Mesenchymal stem cell (in vitro differentiated cells and primary cell): ENCODE results near the gene XPNPEP1.

Source experiments
- DNase-seq: peaks from one replicate; pipeline ENCODE4 v3.0.0-alpha.2; 2013
- H2AFZ ChIP-seq: one replicate; pipeline ENCODE4 v1.6.1; 2013; ENCODE audit warnings: low read depth, mild to moderate bottlenecking, control low read depth, inconsistent platforms, low read length, moderate library complexity
- H2AK5ac ChIP-seq: 2 replicates; pipeline ENCODE4 v1.6.1; 2013; ENCODE audit warnings: low read length, moderate library complexity, mild to moderate bottlenecking, inconsistent platforms; ENCODE audit not compliant: severe bottlenecking
- H2BK120ac ChIP-seq: one replicate; pipeline ENCODE4 v1.6.1; 2013; ENCODE audit warnings: low read depth, mild to moderate bottlenecking, inconsistent platforms, low read length, moderate library complexity
- H2BK12ac ChIP-seq, 2 experiments: one replicate each; pipeline ENCODE4 v1.6.1; 2013; ENCODE audit warnings: inconsistent platforms in 2 of 2, low read length in 2 of 2, mild to moderate bottlenecking in 2 of 2, moderate library complexity in 2 of 2, control low read depth in 1 of 2
- H2BK15ac ChIP-seq: one replicate; pipeline ENCODE4 v1.6.1; 2013; ENCODE audit warnings: mild to moderate bottlenecking, low read depth, inconsistent platforms; ENCODE audit not compliant: poor library complexity, severe bottlenecking
- H2BK5ac ChIP-seq: 2 replicates; pipeline ENCODE4 v1.6.1; 2013; ENCODE audit warnings: low read depth, mild to moderate bottlenecking, low read length, control low read depth, inconsistent platforms; ENCODE audit not compliant: poor library complexity, severe bottlenecking
- H3K14ac ChIP-seq, 2 experiments: one replicate each; pipeline ENCODE4 v1.6.1; 2013; ENCODE audit warnings: inconsistent platforms in 2 of 2, low read length in 2 of 2, control low read depth in 1 of 2, mild to moderate bottlenecking in 1 of 2, moderate library complexity in 1 of 2
- H3K18ac ChIP-seq, 2 experiments: one replicate each; pipeline ENCODE4 v1.6.1; 2013; ENCODE audit warnings: inconsistent platforms in 2 of 2, low read length in 2 of 2, control low read depth in 1 of 2, low read depth in 1 of 2, mild to moderate bottlenecking in 1 of 2
- H3K23ac ChIP-seq, 2 experiments: one replicate each; pipeline ENCODE4 v1.6.1; 2013; ENCODE audit warnings: inconsistent platforms in 2 of 2, low read length in 2 of 2, mild to moderate bottlenecking in 2 of 2, moderate library complexity in 2 of 2, control low read depth in 1 of 2
- H3K27ac ChIP-seq: 2 replicates; pipeline ENCODE4 v1.5.1; 2013; ENCODE audit warnings: mild to moderate bottlenecking, moderate library complexity, low read length, control low read depth, inconsistent platforms; ENCODE audit not compliant: poor library complexity, severe bottlenecking
- H3K27me3 ChIP-seq, 2 experiments: 2 replicates each; pipeline versions ENCODE4 v1.6.1 to v1.7.0; 2013; ENCODE audit warnings: low read length in 2 of 2, mild to moderate bottlenecking in 2 of 2, moderate library complexity in 2 of 2, control low read depth in 1 of 2, inconsistent platforms in 1 of 2; ENCODE audit not compliant: control insufficient read depth in 1 of 2, insufficient read depth in 1 of 2
- H3K36me3 ChIP-seq, 2 experiments: 2 replicates each; pipeline versions ENCODE4 v1.6.1 to v1.7.0; 2013; ENCODE audit warnings: low read length in 2 of 2, control low read depth in 1 of 2, inconsistent platforms in 1 of 2, low read depth in 1 of 2, mild to moderate bottlenecking in 1 of 2; ENCODE audit not compliant: insufficient read depth in 2 of 2, control insufficient read depth in 1 of 2
- H3K4ac ChIP-seq, 2 experiments: one replicate each; pipeline ENCODE4 v1.6.1; 2013; ENCODE audit warnings: inconsistent platforms in 2 of 2, low read length in 2 of 2, mild to moderate bottlenecking in 2 of 2, moderate library complexity in 2 of 2, control low read depth in 1 of 2, low read depth in 1 of 2
- H3K4me1 ChIP-seq: 2 replicates; pipeline ENCODE4 v1.6.1; 2013; ENCODE audit warnings: low read depth, low read length, control low read depth; ENCODE audit not compliant: control insufficient read depth, insufficient read depth
- H3K4me2 ChIP-seq: 2 replicates; pipeline ENCODE4 v1.6.1; 2013; ENCODE audit warnings: low read length, mild to moderate bottlenecking, inconsistent platforms; ENCODE audit not compliant: poor library complexity, severe bottlenecking
- H3K4me3 ChIP-seq, 2 experiments: 2 replicates each; pipeline versions ENCODE4 v1.5.1 to v1.7.0; 2013; ENCODE audit warnings: low read length in 2 of 2, mild to moderate bottlenecking in 2 of 2, control low read depth in 1 of 2, low read depth in 1 of 2; ENCODE audit not compliant: insufficient read depth in 1 of 2
- H3K79me1 ChIP-seq: replicated peaks from 2 replicates; pipeline ENCODE4 v1.6.1; 2013; ENCODE audit warnings: mild to moderate bottlenecking, control low read depth, low read length, inconsistent platforms; ENCODE audit not compliant: poor library complexity, severe bottlenecking
- H3K9ac ChIP-seq: 2 replicates; pipeline ENCODE4 v1.7.0; 2013; ENCODE audit warnings: mild to moderate bottlenecking, low read length, moderate library complexity
- H3K9me3 ChIP-seq: 2 replicates; pipeline ENCODE4 v1.7.0; 2013; ENCODE audit warnings: mild to moderate bottlenecking, low read length; ENCODE audit not compliant: control insufficient read depth
- H4K8ac ChIP-seq: one replicate; pipeline ENCODE4 v1.6.1; 2013; ENCODE audit warnings: inconsistent platforms, mild to moderate bottlenecking, low read length, moderate library complexity
- H4K91ac ChIP-seq: one replicate; pipeline ENCODE4 v1.6.1; 2013; ENCODE audit warnings: mild to moderate bottlenecking, low read length, inconsistent platforms
- WGBS: methylation state at CpG from one replicate; pipeline ENCODE4 v1.1.7; 2013; ENCODE audit warnings: mixed read lengths; 5-methylcytosine and 5-hydroxymethylcytosine counted together

XPNPEP1 gene

GRCh38 chr10:109895095-109895818, 28.1 kb downstream of the XPNPEP1 start:
- Histone ChIP-seq H3K4ac (no peak overlapping the region), H4K8ac (no peak overlapping the region), H3K18ac (peak overlapping the region in 1 of 2 experiments; percentile 14), H3K79me1 (peaks cover 32% of the 10 kb centered on the region), H3K27ac (peak overlapping the region; percentile 18), H2AK5ac (no peak overlapping the region), H3K14ac (no peak overlapping the region), H3K9me3 (no peaks in the 10 kb centered on the region), H3K4me2 (peak overlapping the region; percentile 11), H2BK15ac (no peak overlapping the region), H3K4me1 (peaks cover 22% of the 10 kb centered on the region), H3K27me3 (no peaks in the 10 kb centered on the region), H2BK12ac (peak overlapping the region; percentile 51 to 69), H3K4me3 (peak overlapping the region in 1 of 2 experiments; percentile 30), H3K9ac (peak overlapping the region; percentile 39), H2BK120ac (no peak overlapping the region), H3K36me3 (peaks cover 7 to 12% of the 10 kb centered on the region in 2 experiments), H4K91ac (no peak overlapping the region), H2BK5ac (no peak overlapping the region), H2AFZ (no peak overlapping the region), H3K23ac (no peak overlapping the region)
- DNase-seq, result peak; percentile 51
- WGBS, result 90% methylated on average over 7 of the region's 7 CpGs

GRCh38 chr10:109894516-109894915, 28.8 kb downstream of the XPNPEP1 start:
- Histone ChIP-seq H3K27me3 (no peaks in the 10 kb centered on the region), H4K8ac (no peak overlapping the region), H3K79me1 (peaks cover 28% of the 10 kb centered on the region), H4K91ac (no peak overlapping the region), H3K9ac (peak overlapping the region; percentile 39), H3K4me2 (no peak overlapping the region), H3K9me3 (no peaks in the 10 kb centered on the region), H3K27ac (peak overlapping the region; percentile 3), H2BK15ac (no peak overlapping the region), H3K4me3 (peak overlapping the region in 1 of 2 experiments; percentile 30), H3K36me3 (peaks cover 7 to 12% of the 10 kb centered on the region in 2 experiments), H2AK5ac (no peak overlapping the region), H3K18ac (no peak overlapping the region), H2BK120ac (no peak overlapping the region), H2BK5ac (no peak overlapping the region), H3K4ac (no peak overlapping the region), H3K14ac (no peak overlapping the region), H2AFZ (no peak overlapping the region), H3K4me1 (peaks cover 24% of the 10 kb centered on the region), H2BK12ac (no peak overlapping the region), H3K23ac (no peak overlapping the region)
- 92% methylated on average over 5 of the region's 5 CpGs for WGBS
- peak; percentile 36 for DNase-seq

- 100% methylated on average over 2 of the region's 4 CpGs for WGBS
- H3K23ac ChIP-seq, result no peak overlapping the region
- H3K27me3 ChIP-seq, result no peaks in the 10 kb centered on the region
- H3K9me3 ChIP-seq, result no peaks in the 10 kb centered on the region
- H3K18ac ChIP-seq, result no peak overlapping the region
- peak overlapping the region in 1 of 2 experiments; percentile 45 for H2BK12ac ChIP-seq
- H2BK5ac ChIP-seq, result no peak overlapping the region
- H2AFZ ChIP-seq, result no peak overlapping the region
- H3K4me1 ChIP-seq, result peaks cover 24% of the 10 kb centered on the region
- H4K91ac ChIP-seq, result no peak overlapping the region
- no peak overlapping the region for H4K8ac ChIP-seq
- peaks cover 11 to 18% of the 10 kb centered on the region in 2 experiments for H3K36me3 ChIP-seq
- H3K27ac ChIP-seq, result no peak overlapping the region
- H2BK15ac ChIP-seq, result no peak overlapping the region
- peaks cover 28% of the 10 kb centered on the region for H3K79me1 ChIP-seq
- no peak for DNase-seq
- H3K9ac ChIP-seq, result peak overlapping the region; percentile 77
- H2BK120ac ChIP-seq, result no peak overlapping the region
- H3K4me3 ChIP-seq, result peak overlapping the region in 1 of 2 experiments; percentile 46
- H3K14ac ChIP-seq, result no peak overlapping the region
- no peak overlapping the region for H3K4ac ChIP-seq
- H2AK5ac ChIP-seq, result no peak overlapping the region
- no peak overlapping the region for H3K4me2 ChIP-seq
Measured at GRCh38 chr10:109893386-109893785, 29.9 kb downstream of the XPNPEP1 start.

- Histone ChIP-seq H2BK12ac (no peak overlapping the region), H2BK5ac (no peak overlapping the region), H3K27ac (no peak overlapping the region), H3K4me2 (no peak overlapping the region), H2BK120ac (no peak overlapping the region), H3K18ac (peak overlapping the region in 1 of 2 experiments; percentile 37), H3K79me1 (peaks cover 30% of the 10 kb centered on the region), H2AFZ (no peak overlapping the region), H3K14ac (no peak overlapping the region), H3K9ac (peak overlapping the region; percentile 77), H3K23ac (no peak overlapping the region), H4K8ac (no peak overlapping the region), H3K4me3 (peak overlapping the region in 1 of 2 experiments; percentile 46), H4K91ac (no peak overlapping the region), H3K4me1 (peaks cover 24% of the 10 kb centered on the region), H3K9me3 (no peaks in the 10 kb centered on the region), H3K27me3 (no peaks in the 10 kb centered on the region), H3K36me3 (peaks cover 16 to 22% of the 10 kb centered on the region in 2 experiments), H2AK5ac (no peak overlapping the region), H2BK15ac (no peak overlapping the region), H3K4ac (no peak overlapping the region)
- DNase-seq, result no peak
- WGBS, result 89% methylated on average over 9 of the region's 9 CpGs
Measured at GRCh38 chr10:109892931-109893330, 30.4 kb downstream of the XPNPEP1 start.
